Measurements from ENCODE around the gene AP2S1.

DNA sequence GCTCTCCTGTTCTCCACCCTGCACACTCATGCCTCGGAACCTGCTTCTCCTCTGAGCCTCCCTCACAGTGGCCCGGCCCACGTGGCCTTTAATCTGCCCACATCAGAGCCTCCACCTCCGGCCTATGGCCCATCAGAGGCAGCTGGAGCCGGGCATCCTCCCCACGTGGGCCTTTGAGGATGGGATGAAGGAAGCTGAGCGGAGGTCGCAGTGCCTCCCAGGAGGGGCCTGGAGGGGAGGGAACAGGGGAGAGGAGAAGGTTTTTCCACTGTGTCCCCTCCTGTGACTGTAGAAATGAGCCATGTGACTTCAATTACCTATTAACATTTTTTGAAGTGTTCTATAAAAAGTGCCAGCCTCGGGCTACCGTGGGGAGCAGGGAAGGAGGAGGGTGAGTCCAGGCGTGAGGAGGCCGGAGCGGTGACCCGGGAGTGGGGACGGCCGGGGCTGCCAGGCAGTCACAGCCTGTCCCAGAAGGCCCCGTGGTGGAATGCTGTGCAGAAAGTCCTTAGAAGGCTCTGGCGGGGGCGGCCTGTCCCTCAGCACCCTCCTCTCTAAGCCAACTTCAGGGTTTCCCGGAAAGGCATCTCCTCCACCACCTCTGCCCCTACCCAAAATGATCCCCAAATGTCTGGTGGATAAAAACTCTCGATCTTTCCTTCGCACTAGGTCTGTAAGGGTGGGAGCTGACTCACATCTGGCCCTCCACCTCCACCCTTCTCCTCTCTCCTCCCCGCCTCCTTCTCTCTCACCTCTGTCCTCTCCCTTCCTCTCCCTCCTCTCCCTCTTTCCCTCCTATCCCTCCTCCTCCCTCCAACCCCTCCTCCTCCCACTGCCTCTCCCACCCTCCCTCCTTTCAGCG lies 37.4 kb downstream of the AP2S1 start:
- no peak for TF ChIP-seq POLR2A (IDR thresholded peaks at IDR 0.05; ENCODE audit: extremely low read depth, insufficient read length)
- TF ChIP-seq, protein P1, sequence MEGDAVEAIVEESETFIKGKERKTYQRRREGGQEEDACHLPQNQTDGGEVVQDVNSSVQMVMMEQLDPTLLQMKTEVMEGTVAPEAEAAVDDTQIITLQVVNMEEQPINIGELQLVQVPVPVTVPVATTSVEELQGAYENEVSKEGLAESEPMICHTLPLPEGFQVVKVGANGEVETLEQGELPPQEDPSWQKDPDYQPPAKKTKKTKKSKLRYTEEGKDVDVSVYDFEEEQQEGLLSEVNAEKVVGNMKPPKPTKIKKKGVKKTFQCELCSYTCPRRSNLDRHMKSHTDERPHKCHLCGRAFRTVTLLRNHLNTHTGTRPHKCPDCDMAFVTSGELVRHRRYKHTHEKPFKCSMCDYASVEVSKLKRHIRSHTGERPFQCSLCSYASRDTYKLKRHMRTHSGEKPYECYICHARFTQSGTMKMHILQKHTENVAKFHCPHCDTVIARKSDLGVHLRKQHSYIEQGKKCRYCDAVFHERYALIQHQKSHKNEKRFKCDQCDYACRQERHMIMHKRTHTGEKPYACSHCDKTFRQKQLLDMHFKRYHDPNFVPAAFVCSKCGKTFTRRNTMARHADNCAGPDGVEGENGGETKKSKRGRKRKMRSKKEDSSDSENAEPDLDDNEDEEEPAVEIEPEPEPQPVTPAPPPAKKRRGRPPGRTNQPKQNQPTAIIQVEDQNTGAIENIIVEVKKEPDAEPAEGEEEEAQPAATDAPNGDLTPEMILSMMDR (IDR thresholded peaks at IDR 0.05; ENCODE audit: low read depth, low read length) = no peak

Measured in NB4 (cell line).